ENCODE measurements around the gene MTOR. TPM values are rescaled to one million over a fixed set of nuclear protein-coding genes. Genes with fewer than 3 reads are reported as not detected.

The MTOR gene
- total and polyA plus RNA-seq, 2 experiments from 2014 or later: 10.6 to 30.7 TPM

DNA sequence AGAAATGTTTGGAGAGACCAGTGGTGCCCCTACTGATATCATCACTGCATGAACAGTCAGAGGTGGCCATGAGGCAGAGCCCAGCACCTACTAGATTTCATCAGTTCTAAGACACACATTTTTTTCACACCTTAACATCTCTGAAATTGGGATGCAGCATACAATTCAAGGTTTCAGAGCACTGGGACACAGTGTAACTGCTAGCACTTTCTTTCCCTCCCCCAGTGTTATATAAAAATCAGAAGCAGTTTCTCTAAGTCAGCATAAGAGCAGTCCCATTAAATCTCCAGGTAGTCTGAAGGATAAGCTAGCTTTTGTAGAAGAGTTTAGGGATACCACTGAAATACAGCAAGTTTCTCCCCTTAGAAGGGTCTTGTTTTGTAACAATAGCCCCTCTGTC lies 83.2 kb downstream of the MTOR start:
- no peaks in the 10 kb centered on the region for H3K9me3 ChIP-seq (ENCODE audit: low read depth)
- no peak overlapping the region for H3K4me3 ChIP-seq
- no peaks in the 10 kb centered on the region for H3K27me3 ChIP-seq (replicated peaks; ENCODE audit: insufficient read depth)
- no peaks in the 10 kb centered on the region; the same call in 1 of the 2 replicates for H3K36me3 ChIP-seq (ENCODE audit: low read depth)
- H3K4me2 ChIP-seq (ENCODE audit: unreplicated experiment): no peak overlapping the region
- H4K20me1 ChIP-seq (ENCODE audit: insufficient read depth): no peaks in the 10 kb centered on the region
- H3K79me2 ChIP-seq (ENCODE audit: insufficient read depth): no peaks in the 10 kb centered on the region
- H3K9ac ChIP-seq: no peak overlapping the region
- H2AFZ ChIP-seq: no peak overlapping the region
- peaks cover 47% of the 10 kb centered on the region for H3F3A ChIP-seq (ENCODE audit: insufficient read depth)
- peak; percentile 31 for DNase-seq
- in situ Hi-C loops (cut with MboI): no loop called here
- H3K27ac ChIP-seq: peak overlapping the region; percentile 26
- TF ChIP-seq EZH2 (IDR thresholded peaks at IDR 0.05; ENCODE audit: insufficient read depth, poor library complexity, severe bottlenecking): no peak
- no peak for TF ChIP-seq EZH2phosphoT487 (IDR thresholded peaks at IDR 0.05; ENCODE audit: insufficient read depth, low read depth)
- H3K9me2 ChIP-seq (ENCODE audit: insufficient read depth): no peaks in the 10 kb centered on the region
- peaks cover 53% of the 10 kb centered on the region for H3K4me1 ChIP-seq (ENCODE audit: insufficient read depth)

- 13 to 21% methylated on average over 7 of the region's 7 CpGs for WGBS, 2 experiments (ENCODE audit: low coverage in 1 of 2, low lambda C conversion rate in 2 of 2, missing lambda C conversion rate in 2 of 2)
- H3K27ac ChIP-seq: peak overlapping the region; percentile 26
- no peak overlapping the region for H3K4me3 ChIP-seq
Observed at GRCh38 chr1:11178021-11179015, 84.0 kb downstream of the MTOR start.

DNA sequence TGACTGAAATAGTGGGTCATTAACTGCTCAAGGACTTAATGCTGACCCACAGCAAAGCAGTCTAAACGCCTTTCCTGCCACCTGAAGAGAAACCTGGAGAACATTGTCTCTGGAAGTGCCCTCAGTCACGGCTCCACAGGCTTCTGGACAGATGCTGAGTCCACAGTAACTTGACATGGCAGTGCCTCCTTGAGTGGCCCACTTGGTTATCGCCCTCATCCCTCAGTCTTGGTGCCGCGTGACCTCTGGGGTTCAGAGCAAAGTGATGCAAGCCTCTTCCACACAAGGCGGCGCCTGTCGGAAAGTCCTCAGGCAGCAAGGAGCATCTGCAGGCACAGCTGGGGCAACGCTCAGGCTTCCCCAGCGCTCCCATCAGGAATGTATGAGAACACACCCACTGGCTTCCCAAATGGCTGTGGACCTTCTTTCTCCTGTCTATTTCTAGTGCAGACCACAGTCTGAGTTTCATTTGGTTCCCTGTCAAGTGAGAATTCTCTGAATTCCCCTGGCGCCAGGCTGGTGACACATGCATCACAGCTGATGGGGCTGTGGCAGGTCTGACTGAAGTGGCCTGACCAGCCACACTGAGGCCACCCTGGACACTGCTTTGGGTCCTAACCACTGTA lies 86.2 kb downstream of the MTOR start:
- H4K20me1 ChIP-seq (ENCODE audit: insufficient read depth): no peaks in the 10 kb centered on the region
- no peaks in the 10 kb centered on the region for H3K36me3 ChIP-seq (ENCODE audit: low read depth)
- no peak overlapping the region for H3K4me2 ChIP-seq (ENCODE audit: unreplicated experiment)
- no peak overlapping the region for H3K27ac ChIP-seq
- peaks cover 61% of the 10 kb centered on the region for H3K4me1 ChIP-seq (ENCODE audit: insufficient read depth)
- no peaks in the 10 kb centered on the region for H3K9me2 ChIP-seq (ENCODE audit: insufficient read depth)
- WGBS, 2 experiments (ENCODE audit: low coverage in 1 of 2, low lambda C conversion rate in 2 of 2, missing lambda C conversion rate in 2 of 2): 96% methylated on average over 11 of the region's 11 CpGs
- no peaks in the 10 kb centered on the region for H3K79me2 ChIP-seq (ENCODE audit: insufficient read depth)
- no peak overlapping the region for H2AFZ ChIP-seq
- H3K9ac ChIP-seq: no peak overlapping the region
- DNase-seq: peak; percentile 12
- no peaks in the 10 kb centered on the region for H3K27me3 ChIP-seq (replicated peaks; ENCODE audit: insufficient read depth)
- H3F3A ChIP-seq (ENCODE audit: insufficient read depth): peaks cover 42% of the 10 kb centered on the region
- in situ Hi-C loops (cut with MboI): no loop called here
- no peaks in the 10 kb centered on the region for H3K9me3 ChIP-seq (ENCODE audit: low read depth)
- no peak overlapping the region for H3K4me3 ChIP-seq
- TF ChIP-seq EZH2 (IDR thresholded peaks at IDR 0.05; ENCODE audit: insufficient read depth, poor library complexity, severe bottlenecking): no peak
- TF ChIP-seq EZH2phosphoT487 (IDR thresholded peaks at IDR 0.05; ENCODE audit: insufficient read depth, low read depth): no peak

More at GRCh38 chr1:11178021-11179015, 84.0 kb downstream of the MTOR start:
- Histone ChIP-seq H3K9me3 (ENCODE audit: low read depth) (no peaks in the 10 kb centered on the region), H3K36me3 (ENCODE audit: low read depth) (no peaks in the 10 kb centered on the region; the same call in 1 of the 2 replicates), H3K79me2 (ENCODE audit: insufficient read depth) (no peaks in the 10 kb centered on the region), H3K4me1 (ENCODE audit: insufficient read depth) (peaks cover 53% of the 10 kb centered on the region), H3K4me2 (ENCODE audit: unreplicated experiment) (peak overlapping the region; percentile 21), H3F3A (ENCODE audit: insufficient read depth) (peaks cover 47% of the 10 kb centered on the region), H2AFZ (no peak overlapping the region), H4K20me1 (ENCODE audit: insufficient read depth) (no peaks in the 10 kb centered on the region), H3K27me3 (replicated peaks; ENCODE audit: insufficient read depth) (no peaks in the 10 kb centered on the region), H3K9ac (no peak overlapping the region), H3K9me2 (ENCODE audit: insufficient read depth) (no peaks in the 10 kb centered on the region)
- DNase-seq: peak; percentile 75
- no peak for TF ChIP-seq EZH2phosphoT487 (IDR thresholded peaks at IDR 0.05; ENCODE audit: insufficient read depth, low read depth)
- TF ChIP-seq EZH2 (IDR thresholded peaks at IDR 0.05; ENCODE audit: insufficient read depth, poor library complexity, severe bottlenecking): no peak
- in situ Hi-C loops (cut with MboI): no loop called here

DNA sequence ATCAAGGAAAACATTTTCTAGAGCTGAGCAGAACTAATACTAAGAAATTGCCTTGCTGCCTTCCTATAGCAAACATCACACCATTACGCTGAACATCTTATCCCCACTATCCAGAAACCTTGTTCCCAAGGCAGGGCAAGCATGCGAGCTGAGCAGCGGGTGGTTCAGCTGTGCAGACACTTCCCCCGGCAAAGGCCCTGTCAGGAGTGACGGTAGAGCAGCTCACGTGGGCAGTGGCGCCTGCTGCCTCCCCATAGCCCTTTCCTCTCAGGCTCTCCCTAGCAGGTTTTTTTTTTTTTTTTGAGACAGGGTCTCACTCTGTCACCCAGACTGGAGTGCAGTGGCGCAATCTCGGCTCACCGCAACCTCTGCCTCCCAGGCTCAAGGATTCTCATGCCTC lies 86.9 kb downstream of the MTOR start:
- Histone ChIP-seq H3K9me2 (ENCODE audit: insufficient read depth) (no peaks in the 10 kb centered on the region), H2AFZ (no peak overlapping the region), H3K4me3 (no peak overlapping the region), H3K27ac (no peak overlapping the region), H3K4me2 (ENCODE audit: unreplicated experiment) (no peak overlapping the region), H3K27me3 (replicated peaks; ENCODE audit: insufficient read depth) (no peaks in the 10 kb centered on the region), H3K36me3 (ENCODE audit: low read depth) (no peaks in the 10 kb centered on the region), H3K9me3 (ENCODE audit: low read depth) (no peaks in the 10 kb centered on the region), H3K9ac (no peak overlapping the region), H3K4me1 (ENCODE audit: insufficient read depth) (peaks cover 53% of the 10 kb centered on the region), H3F3A (ENCODE audit: insufficient read depth) (peaks cover 35% of the 10 kb centered on the region), H4K20me1 (ENCODE audit: insufficient read depth) (no peaks in the 10 kb centered on the region), H3K79me2 (ENCODE audit: insufficient read depth) (no peaks in the 10 kb centered on the region)
- in situ Hi-C loops (cut with MboI): no loop called here
- no peak for DNase-seq
- no peak for TF ChIP-seq EZH2phosphoT487 (IDR thresholded peaks at IDR 0.05; ENCODE audit: insufficient read depth, low read depth)
- TF ChIP-seq EZH2 (IDR thresholded peaks at IDR 0.05; ENCODE audit: insufficient read depth, poor library complexity, severe bottlenecking): no peak
- 97 to 99% methylated on average over 10 of the region's 10 CpGs for WGBS, 2 experiments (ENCODE audit: low coverage in 1 of 2, low lambda C conversion rate in 2 of 2, missing lambda C conversion rate in 2 of 2)
